ENCODE measurements around the gene SH3BP2. TPM values are rescaled to one million over a fixed set of nuclear protein-coding genes. Genes with fewer than 3 reads are reported as not detected.

SH3BP2 gene
- total and polyA plus RNA-seq, 10 of the 15 experiments (the other 5 are each of a cell fraction or from before 2014, with no cell fraction given) = 1.1 to 61.8 (median 23.9) TPM

DNA sequence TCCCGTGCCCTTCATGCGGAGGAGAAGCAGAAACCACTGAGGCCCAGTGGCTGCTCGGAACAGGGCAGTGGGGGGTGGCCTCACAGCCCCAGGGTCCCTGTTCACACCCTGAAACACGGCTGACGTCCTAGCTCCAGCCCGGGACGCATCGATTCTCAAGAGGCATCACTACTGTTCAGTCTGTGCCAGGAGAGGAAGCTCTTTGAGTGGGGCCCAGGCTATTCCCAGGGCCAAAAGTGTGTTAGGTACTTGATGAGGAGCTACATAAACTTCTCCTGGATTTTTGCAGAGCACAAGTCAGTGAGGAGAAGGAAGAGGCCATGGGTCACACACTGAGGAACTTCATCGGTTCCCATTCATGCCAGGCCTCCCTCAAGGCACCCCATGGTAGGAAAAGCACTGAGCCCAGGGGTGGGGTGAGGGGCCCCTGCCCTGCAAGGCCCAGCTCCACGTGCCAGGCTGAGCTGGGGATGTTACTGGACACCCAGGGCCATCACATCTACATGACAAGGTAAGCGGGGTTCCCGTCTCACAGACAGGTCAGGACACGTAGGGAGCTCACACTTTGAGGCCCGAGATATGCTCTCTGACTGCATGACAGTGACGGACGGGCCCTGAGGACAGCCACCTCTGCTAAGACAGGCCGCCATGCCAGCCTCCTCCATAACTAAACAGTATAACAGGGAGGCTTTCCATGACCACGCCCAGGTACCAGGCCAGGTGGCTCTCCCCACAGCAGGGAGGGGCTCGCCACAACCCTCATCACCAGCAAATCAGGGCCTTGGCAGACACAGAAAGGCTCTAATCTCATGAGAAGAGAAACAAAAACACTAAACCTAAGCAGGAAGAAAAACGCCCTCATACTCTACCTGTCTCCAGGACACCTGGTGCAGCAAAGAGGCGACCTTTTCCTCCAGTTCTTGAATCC is 49.1 kb upstream of the SH3BP2 start:
- ChIA-PET CTCF (interaction anchor here (0.5 to 0.8 kb wide), 2 partner anchors 48 to 225 kb away, joined by 3 read pairs; no protein-coding TSS in a partner anchor), SMC1A (ENCODE audit: uncharacterized antibody, unreplicated experiment) (no interaction called here), RAD21 (ENCODE audit: unreplicated experiment) (no interaction called here), POLR2A (interaction anchor here (0.8 to 1.0 kb wide), 3 partner anchors 8 to 210 kb away, joined by 3 to 4 read pairs (median 4); no protein-coding TSS in a partner anchor)
- Histone ChIP-seq H3K9me3 (replicated peaks; ENCODE audit: control insufficient read depth, insufficient read depth, low read length) (no peaks in the 10 kb centered on the region), H3K36me3 (ENCODE audit: control insufficient read depth in 2 of 2, insufficient read depth in 2 of 2, low read length in 1 of 2) (peaks cover 19 to 28% of the 10 kb centered on the region in 2 experiments), H2AFZ (ENCODE audit: control insufficient read depth, low read depth, low read length) (no peak overlapping the region), H3K79me2 (ENCODE audit: control insufficient read depth, insufficient read depth, low read length) (peaks cover 14% of the 10 kb centered on the region), H3K9ac (ENCODE audit: control insufficient read depth, insufficient read depth, low read length) (no peak overlapping the region), H3K27ac (ENCODE audit: control insufficient read depth, insufficient read depth) (no peak overlapping the region; the same call in 1 of the 2 replicates), H4K20me1 (ENCODE audit: control insufficient read depth, insufficient read depth) (no peaks in the 10 kb centered on the region), H3K27me3 (replicated peaks in 1 of 2; ENCODE audit: control insufficient read depth in 2 of 2, insufficient read depth in 2 of 2, low read length in 1 of 2) (no peaks in the 10 kb centered on the region), H3K4me3 (no peak overlapping the region), H3K4me2 (ENCODE audit: control insufficient read depth, insufficient read depth) (no peak overlapping the region), H3K4me1 (ENCODE audit: control insufficient read depth, insufficient read depth, low read length) (peaks cover 40% of the 10 kb centered on the region)
- intact Hi-C loops (cut with micrococcal nuclease; ENCODE audit: unreplicated experiment) (no loop called here), in situ Hi-C loops (cut with MboI) (no loop called here)
- DNase-seq (ENCODE audit: low read depth, low spot score) (no peak), ATAC-seq (no peak), FAIRE-seq (no peak)
- 90% methylated on average over 21 of the region's 21 CpGs for WGBS (ENCODE audit: insufficient coverage, insufficient replicate concordance, low lambda C conversion rate, missing lambda C conversion rate)
- no TSS peak for BruUV-seq (replicated peaks)
- TF ChIP-seq NR2C1 (IDR thresholded peaks at IDR 0.05) (no peak), SP1 (IDR thresholded peaks at IDR 0.05; ENCODE audit: low read depth, low read length) (no peak), TARDBP (IDR thresholded peaks at IDR 0.05; ENCODE audit: borderline replicate concordance) (no peak), SIX5 (IDR thresholded peaks at IDR 0.05; ENCODE audit: low read depth, low read length, severe bottlenecking) (no peak), SPI1 (IDR thresholded peaks at IDR 0.05; ENCODE audit: borderline replicate concordance, insufficient read depth, low read depth, low read length) (no peak), CREB1 (IDR thresholded peaks at IDR 0.05; ENCODE audit: low read depth) (no peak), EED (IDR thresholded peaks at IDR 0.05; ENCODE audit: low read depth) (no peak), POLR2A (IDR thresholded peaks at IDR 0.05; ENCODE audit: low read depth, low read length) (0 out of 2 replicates have a peak, but pooled peaks have one; percentile 0), FOXM1 (IDR thresholded peaks at IDR 0.05; ENCODE audit: low read depth, low read length) (no peak), BRCA1 (IDR thresholded peaks at IDR 0.05; ENCODE audit: low read depth, low read length) (no peak), POLR2AphosphoS5 (IDR thresholded peaks at IDR 0.05; ENCODE audit: low read length) (peak; percentile 28; the same call in 1 of the 2 replicates)
- TF ChIP-seq, protein P1, sequence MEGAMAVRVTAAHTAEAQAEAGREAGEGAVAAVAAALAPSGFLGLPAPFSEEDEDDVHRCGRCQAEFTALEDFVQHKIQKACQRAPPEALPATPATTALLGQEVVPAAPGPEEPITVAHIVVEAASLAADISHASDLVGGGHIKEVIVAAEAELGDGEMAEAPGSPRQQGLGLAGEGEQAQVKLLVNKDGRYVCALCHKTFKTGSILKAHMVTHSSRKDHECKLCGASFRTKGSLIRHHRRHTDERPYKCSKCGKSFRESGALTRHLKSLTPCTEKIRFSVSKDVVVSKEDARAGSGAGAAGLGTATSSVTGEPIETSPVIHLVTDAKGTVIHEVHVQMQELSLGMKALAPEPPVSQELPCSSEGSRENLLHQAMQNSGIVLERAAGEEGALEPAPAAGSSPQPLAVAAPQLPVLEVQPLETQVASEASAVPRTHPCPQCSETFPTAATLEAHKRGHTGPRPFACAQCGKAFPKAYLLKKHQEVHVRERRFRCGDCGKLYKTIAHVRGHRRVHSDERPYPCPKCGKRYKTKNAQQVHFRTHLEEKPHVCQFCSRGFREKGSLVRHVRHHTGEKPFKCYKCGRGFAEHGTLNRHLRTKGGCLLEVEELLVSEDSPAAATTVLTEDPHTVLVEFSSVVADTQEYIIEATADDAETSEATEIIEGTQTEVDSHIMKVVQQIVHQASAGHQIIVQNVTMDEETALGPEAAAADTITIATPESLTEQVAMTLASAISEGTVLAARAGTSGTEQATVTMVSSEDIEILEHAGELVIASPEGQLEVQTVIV (IDR thresholded peaks at IDR 0.05; ENCODE audit: borderline replicate concordance, partially characterized antibody) = no peak
